CD14-positive monocyte (primary cell): ENCODE results near the gene GPC6. TPM values are rescaled to one million over a fixed set of nuclear protein-coding genes. Genes with fewer than 3 reads are reported as not detected.

Source experiments
- DNase-seq, 3 donors: peaks; one replicate each; pipeline ENCODE4 v3.0.0-alpha.2; 2011 to 2022
- H2AFZ ChIP-seq: 2 replicates; pipeline ENCODE4 v1.6.0; 2012; ENCODE audit warnings: mild to moderate bottlenecking, low read depth, low read length, inconsistent platforms; ENCODE audit not compliant: insufficient read depth, poor library complexity, severe bottlenecking
- H3K27ac ChIP-seq, 2 donors: 1 replicate in 1 of 2; 2 replicates in 1 of 2; pipeline ENCODE4 v1.5.1; 2012 to 2013; ENCODE audit warnings: low read length in 2 of 2, control low read depth in 1 of 2, inconsistent platforms in 1 of 2, low read depth in 1 of 2, mild to moderate bottlenecking in 1 of 2
- H3K27me3 ChIP-seq, 2 donors: one replicate each; pipeline versions ENCODE4 v1.6.0 to v1.6.1; 2011 to 2013; ENCODE audit warnings: low read length in 2 of 2; ENCODE audit not compliant: control insufficient read depth in 2 of 2, insufficient read depth in 2 of 2
- H3K36me3 ChIP-seq, 2 donors: replicated peaks in 1 of 2; 1 replicate in 1 of 2; 2 replicates in 1 of 2; pipeline versions ENCODE4 v1.5.1 to v1.6.1; 2012 to 2013; ENCODE audit warnings: low read length in 2 of 2, control low read depth in 1 of 2, inconsistent platforms in 1 of 2, mild to moderate bottlenecking in 1 of 2; ENCODE audit not compliant: insufficient read depth in 2 of 2, control insufficient read depth in 1 of 2
- H3K4me1 ChIP-seq, 2 donors: 1 replicate in 1 of 2; 2 replicates in 1 of 2; pipeline versions ENCODE4 v1.5.1 to v1.6.1; 2012 to 2013; ENCODE audit warnings: low read length in 2 of 2, control low read depth in 1 of 2, inconsistent platforms in 1 of 2, mild to moderate bottlenecking in 1 of 2, moderate library complexity in 1 of 2; ENCODE audit not compliant: insufficient read depth in 2 of 2, control insufficient read depth in 1 of 2
- H3K4me2 ChIP-seq: replicated peaks from 2 replicates; pipeline ENCODE3; 2012; ENCODE audit warnings: low read length, moderate library complexity, mild to moderate bottlenecking; ENCODE audit not compliant: poor library complexity, severe bottlenecking; ENCODE audit errors: extremely low read depth
- H3K4me3 ChIP-seq, 3 experiments: fragments of 200-600 bp in 1 of 3; sonication (generic) in 1 of 3; replicated peaks in 1 of 3; 1 replicate in 2 of 3; 2 replicates in 1 of 3; pipeline ENCODE4 v1.5.1; 2011 to 2013; ENCODE audit warnings: low read length in 3 of 3, mild to moderate bottlenecking in 3 of 3, control low read depth in 2 of 3, low read depth in 2 of 3, inconsistent platforms in 1 of 3, moderate library complexity in 1 of 3
- H3K79me2 ChIP-seq: 2 replicates; pipeline ENCODE4 v1.6.0; 2012; ENCODE audit warnings: mild to moderate bottlenecking, control low read depth, inconsistent platforms, low read length, moderate library complexity; ENCODE audit not compliant: insufficient read depth
- H3K9ac ChIP-seq: 2 replicates; pipeline ENCODE4 v1.6.0; 2017; ENCODE audit warnings: low read length, mild to moderate bottlenecking; ENCODE audit not compliant: insufficient read depth, poor library complexity, severe bottlenecking
- H3K9me3 ChIP-seq, 2 donors: replicated peaks in 1 of 2; 1 replicate in 1 of 2; 2 replicates in 1 of 2; pipeline versions ENCODE4 v1.5.1 to v1.6.1; 2012 to 2013; ENCODE audit warnings: low read length in 2 of 2, control low read depth in 1 of 2; ENCODE audit not compliant: control insufficient read depth in 1 of 2, insufficient read depth in 1 of 2
- H4K20me1 ChIP-seq: 2 replicates; pipeline ENCODE4 v1.6.0; 2012; ENCODE audit warnings: mild to moderate bottlenecking, low read length, control low read depth, moderate library complexity; ENCODE audit not compliant: insufficient read depth
- H3K27ac Mint-ChIP-seq, 7 donors: one replicate each; pipeline ENCODE4 v1.8.0; 2020; ENCODE audit warnings: mild to moderate bottlenecking in 7 of 7, mixed read lengths in 7 of 7, moderate library complexity in 6 of 7, inconsistent platforms in 2 of 7
- H3K27me3 Mint-ChIP-seq, 3 donors: one replicate each; pipeline ENCODE4 v1.8.0; 2021 to 2022; ENCODE audit warnings: low read depth in 3 of 3, mild to moderate bottlenecking in 3 of 3, mixed read lengths in 3 of 3, moderate library complexity in 3 of 3, inconsistent platforms in 1 of 3
- H3K36me3 Mint-ChIP-seq, 2 donors: one replicate each; pipeline ENCODE4 v1.8.0; 2020; ENCODE audit warnings: mixed read lengths in 2 of 2, inconsistent platforms in 1 of 2, mild to moderate bottlenecking in 1 of 2
- H3K4me1 Mint-ChIP-seq: one replicate; pipeline ENCODE4 v1.8.0; 2020; ENCODE audit warnings: mild to moderate bottlenecking, mixed read lengths
- H3K4me3 Mint-ChIP-seq, 2 donors: one replicate each; pipeline ENCODE4 v1.8.0; 2020; ENCODE audit warnings: mild to moderate bottlenecking in 2 of 2, mixed read lengths in 2 of 2, moderate library complexity in 1 of 2
- H3K9me3 Mint-ChIP-seq, 7 donors: one replicate each; pipeline ENCODE4 v1.8.0; 2020 to 2022; ENCODE audit warnings: mixed read lengths in 7 of 7, mild to moderate bottlenecking in 6 of 7, moderate library complexity in 6 of 7, inconsistent platforms in 2 of 7
- WGBS: methylation state at CpG from one replicate; pipeline ENCODE4 v1.1.5; 2013; ENCODE audit warnings: missing lambda C conversion rate; ENCODE audit not compliant: insufficient coverage; 5-methylcytosine and 5-hydroxymethylcytosine counted together
- intact Hi-C, 2 donors: fragments of 100-400 bp; cut with micrococcal nuclease; formaldehyde crosslinking; loops; one replicate each; pipeline versions ENCODE4 v1.15.0 to v1.15.1; 2023
- polyA plus RNA-seq, 3 donors: library from polyadenylated mRNA; depleted of rRNA in 1 of 3; unstranded in 2 of 3; stranded (reverse) in 1 of 3; fragments of 300-500 nt in 2 of 3; fragments of >200 nt in 1 of 3; fragmentation: Illumina TruSeq in 2 of 3; gene quantifications; 1 replicate in 2 of 3; 2 replicates in 1 of 3; pipeline ENCODE4 v1.2.3, GENCODE V29; 2012 to 2021
- TF ChIP-seq, protein P1 (sequence below): fragments of 200-600 bp; IDR thresholded peaks from one replicate; pipeline ENCODE4 v1.8.0; 2022; ENCODE audit warnings: antibody characterized with exemption, mild to moderate bottlenecking

GPC6 gene
- polyA plus RNA-seq, 3 donors: not detected

DNA sequence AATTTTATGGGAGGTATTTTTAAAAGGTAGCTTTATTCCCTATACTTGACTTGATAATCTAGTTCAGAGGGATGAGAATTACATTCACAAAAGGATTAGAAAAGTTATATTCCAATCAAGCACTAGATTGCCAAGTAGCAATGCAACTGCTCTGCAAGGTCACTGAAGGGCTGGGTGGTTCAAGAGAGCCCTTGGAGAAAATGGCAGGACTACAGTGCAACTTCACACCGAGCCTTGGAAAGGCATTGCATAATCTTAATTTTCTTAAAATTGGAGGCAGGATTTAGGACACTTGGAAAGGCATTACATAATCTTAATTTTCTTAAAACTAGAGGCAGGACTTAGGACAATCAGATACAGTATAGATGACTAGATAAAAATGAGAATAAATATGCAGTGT is 936.9 kb downstream of the GPC6 start:
- no CpG with 5 or more reads among the region's 1 CpG for WGBS
- no peak overlapping the region for H3K4me3 ChIP-seq
- intact Hi-C loops: no loop called here

DNA sequence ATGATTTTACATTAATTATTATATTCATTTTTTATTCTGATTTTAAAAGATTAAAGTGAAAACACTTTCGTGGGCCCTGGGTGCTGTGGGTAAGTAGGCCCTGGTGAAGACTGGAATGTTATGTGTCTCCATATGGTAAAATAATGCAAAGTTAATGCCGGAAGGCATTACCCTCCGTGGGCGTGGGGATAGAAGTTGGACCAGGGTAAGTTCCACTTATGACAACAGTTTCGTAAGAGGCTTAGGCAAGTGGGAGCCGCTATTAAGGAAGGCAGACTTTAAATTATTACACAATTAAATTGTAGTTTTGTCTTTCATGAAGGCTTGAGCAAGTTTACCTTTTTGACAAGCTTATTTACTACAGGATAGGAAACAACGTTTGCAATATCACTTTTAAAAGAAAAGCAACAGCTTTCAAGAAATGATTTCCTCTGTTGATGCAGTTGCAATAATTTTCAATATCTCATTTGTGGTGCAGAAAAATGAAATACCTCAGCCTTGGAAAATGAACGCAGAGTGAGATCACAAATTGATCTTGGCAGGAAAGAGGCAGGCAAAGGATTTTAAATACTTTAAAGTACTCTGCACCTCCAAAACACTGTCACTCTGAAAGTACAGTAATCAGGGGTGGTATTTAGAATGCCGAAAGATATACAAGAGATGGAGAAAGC is 942.3 kb downstream of the GPC6 start:
- H4K20me1 ChIP-seq: no peaks in the 10 kb centered on the region
- Mint-ChIP-seq H3K36me3 (no peaks in the 10 kb centered on the region), H3K4me3 (no peak overlapping the region), H3K27ac (no peak overlapping the region), H3K4me1 (peaks cover 22% of the 10 kb centered on the region), H3K27me3 (no peaks in the 10 kb centered on the region), H3K9me3 (peaks cover 0 to 5% (median 2%) of the 10 kb centered on the region in 7 donors)
- no peaks in the 10 kb centered on the region for H3K79me2 ChIP-seq
- peaks cover 13 to 17% of the 10 kb centered on the region in 2 donors for H3K4me1 ChIP-seq
- peak overlapping the region; percentile 4 for H3K4me2 ChIP-seq
- no peak overlapping the region for H3K4me3 ChIP-seq
- TF ChIP-seq, protein P1, sequence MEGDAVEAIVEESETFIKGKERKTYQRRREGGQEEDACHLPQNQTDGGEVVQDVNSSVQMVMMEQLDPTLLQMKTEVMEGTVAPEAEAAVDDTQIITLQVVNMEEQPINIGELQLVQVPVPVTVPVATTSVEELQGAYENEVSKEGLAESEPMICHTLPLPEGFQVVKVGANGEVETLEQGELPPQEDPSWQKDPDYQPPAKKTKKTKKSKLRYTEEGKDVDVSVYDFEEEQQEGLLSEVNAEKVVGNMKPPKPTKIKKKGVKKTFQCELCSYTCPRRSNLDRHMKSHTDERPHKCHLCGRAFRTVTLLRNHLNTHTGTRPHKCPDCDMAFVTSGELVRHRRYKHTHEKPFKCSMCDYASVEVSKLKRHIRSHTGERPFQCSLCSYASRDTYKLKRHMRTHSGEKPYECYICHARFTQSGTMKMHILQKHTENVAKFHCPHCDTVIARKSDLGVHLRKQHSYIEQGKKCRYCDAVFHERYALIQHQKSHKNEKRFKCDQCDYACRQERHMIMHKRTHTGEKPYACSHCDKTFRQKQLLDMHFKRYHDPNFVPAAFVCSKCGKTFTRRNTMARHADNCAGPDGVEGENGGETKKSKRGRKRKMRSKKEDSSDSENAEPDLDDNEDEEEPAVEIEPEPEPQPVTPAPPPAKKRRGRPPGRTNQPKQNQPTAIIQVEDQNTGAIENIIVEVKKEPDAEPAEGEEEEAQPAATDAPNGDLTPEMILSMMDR: no peak
- H3K9me3 ChIP-seq: no peaks in the 10 kb centered on the region
- 40% methylated on average over 2 of the region's 9 CpGs for WGBS
- H2AFZ ChIP-seq: no peak overlapping the region
- peak; percentile 25 to 44 (median 43) for DNase-seq
- H3K27me3 ChIP-seq: no peaks in the 10 kb centered on the region
- no peaks in the 10 kb centered on the region for H3K36me3 ChIP-seq
- H3K27ac ChIP-seq: no peak overlapping the region
- intact Hi-C loops: no loop called here
- H3K9ac ChIP-seq: no peak overlapping the region

More for the DNA sequence above, 936.9 kb downstream of the GPC6 start:
- Histone ChIP-seq H3K4me2 (no peak overlapping the region), H3K27ac (no peak overlapping the region), H3K9me3 (peaks cover 3 to 8% of the 10 kb centered on the region in 2 donors), H3K4me1 (peaks cover 0 to under 1% of the 10 kb centered on the region in 2 donors), H3K36me3 (no peaks in the 10 kb centered on the region), H3K27me3 (no peaks in the 10 kb centered on the region), H4K20me1 (no peaks in the 10 kb centered on the region), H2AFZ (no peak overlapping the region), H3K79me2 (no peaks in the 10 kb centered on the region), H3K9ac (no peak overlapping the region)
- H3K4me1 Mint-ChIP-seq: peaks cover 7% of the 10 kb centered on the region
- H3K36me3 Mint-ChIP-seq: no peaks in the 10 kb centered on the region
- no peak overlapping the region for H3K4me3 Mint-ChIP-seq
- H3K27me3 Mint-ChIP-seq: peaks cover 0 to 3% (median 0%) of the 10 kb centered on the region in 3 donors
- no peak for DNase-seq
- TF ChIP-seq, protein P1: no peak
- no peak overlapping the region for H3K27ac Mint-ChIP-seq
- H3K9me3 Mint-ChIP-seq: peaks cover 3 to 17% (median 6%) of the 10 kb centered on the region in 7 donors
